Endothelial cell of hepatic sinusoid (primary cell): ENCODE results near the gene C1orf21.

Experiments used
- in situ Hi-C: cut with HindIII; loops from 2 replicates; pipeline ENCODE4 v1.10.0; 2017; ENCODE audit warnings: low sequenced_read_pairs

Gene C1orf21

GRCh38 chr1:184385865-184386311 lies 941 bp upstream of the C1orf21 start:
- in situ Hi-C loops, result no loop called here

GRCh38 chr1:184387069-184387475 lies 243 bp downstream of the C1orf21 start:
- in situ Hi-C loops, result no loop called here

- in situ Hi-C loops, result no loop called here
Observed at GRCh38 chr1:184387476-184388318, 868 bp downstream of the C1orf21 start.

- in situ Hi-C loops, result no loop called here
Observed at GRCh38 chr1:184388319-184388889, 1.6 kb downstream of the C1orf21 start.

GRCh38 chr1:184388971-184389370 lies 2.1 kb downstream of the C1orf21 start:
- in situ Hi-C loops, result no loop called here

- in situ Hi-C loops, result no loop called here
Observed at GRCh38 chr1:184389446-184389845, 2.6 kb downstream of the C1orf21 start.

- in situ Hi-C loops, result no loop called here
Observed at GRCh38 chr1:184390889-184391288, 4.1 kb downstream of the C1orf21 start.

- in situ Hi-C loops, result no loop called here
Observed at GRCh38 chr1:184392067-184392466, 5.2 kb downstream of the C1orf21 start.

GRCh38 chr1:184392779-184393522 lies 6.1 kb downstream of the C1orf21 start:
- in situ Hi-C loops, result no loop called here

GRCh38 chr1:184393962-184394361 lies 7.1 kb downstream of the C1orf21 start:
- in situ Hi-C loops, result no loop called here

- in situ Hi-C loops, result no loop called here
Observed at GRCh38 chr1:184395370-184395769, 8.5 kb downstream of the C1orf21 start.

GRCh38 chr1:184395937-184396480 lies 9.2 kb downstream of the C1orf21 start:
- in situ Hi-C loops, result no loop called here

- in situ Hi-C loops, result no loop called here
Observed at GRCh38 chr1:184399192-184399847, 12.5 kb downstream of the C1orf21 start.

GRCh38 chr1:184403961-184404726 lies 17.3 kb downstream of the C1orf21 start:
- in situ Hi-C loops, result no loop called here

- in situ Hi-C loops, result no loop called here
Observed at GRCh38 chr1:184404727-184405027, 17.8 kb downstream of the C1orf21 start.

- in situ Hi-C loops, result no loop called here
Observed at GRCh38 chr1:184405094-184405800, 18.4 kb downstream of the C1orf21 start.

- in situ Hi-C loops, result no loop called here
Observed at GRCh38 chr1:184405801-184406142, 18.9 kb downstream of the C1orf21 start.

- in situ Hi-C loops, result no loop called here
Observed at GRCh38 chr1:184406479-184406878, 19.6 kb downstream of the C1orf21 start.

- in situ Hi-C loops, result no loop called here
Observed at GRCh38 chr1:184407816-184408510, 21.1 kb downstream of the C1orf21 start.
